Neuron (in vitro differentiated cells): ENCODE results near the gene BTNL9.

Source experiments
- H2AFZ ChIP-seq: one replicate; pipeline ENCODE4 v1.6.1; 2013; ENCODE audit warnings: low read depth, mild to moderate bottlenecking, inconsistent platforms, low read length, moderate library complexity
- H3K27me3 ChIP-seq: one replicate; pipeline ENCODE4 v1.6.1; 2013; ENCODE audit warnings: low read length; ENCODE audit not compliant: insufficient read depth
- H3K36me3 ChIP-seq: one replicate; pipeline ENCODE4 v1.6.1; 2013; ENCODE audit warnings: low read length; ENCODE audit not compliant: insufficient read depth
- H3K4me1 ChIP-seq: one replicate; pipeline ENCODE4 v1.6.1; 2013; ENCODE audit warnings: low read length; ENCODE audit not compliant: insufficient read depth
- H3K4me3 ChIP-seq: 2 replicates; pipeline ENCODE4 v1.5.1; 2013; ENCODE audit warnings: mild to moderate bottlenecking, low read length, moderate library complexity
- H3K9me3 ChIP-seq: one replicate; pipeline ENCODE4 v1.6.1; 2013; ENCODE audit warnings: low read length

Gene BTNL9

GRCh38 chr5:181035991-181036815 lies 3.9 kb upstream of the BTNL9 start:
- H3K9me3 ChIP-seq, result no peaks in the 10 kb centered on the region
- peaks cover 23% of the 10 kb centered on the region for H3K27me3 ChIP-seq
- no peaks in the 10 kb centered on the region for H3K4me1 ChIP-seq
- no peaks in the 10 kb centered on the region for H3K36me3 ChIP-seq
- no peak overlapping the region for H2AFZ ChIP-seq
- H3K4me3 ChIP-seq, result no peak overlapping the region

GRCh38 chr5:181036816-181037364 lies 3.2 kb upstream of the BTNL9 start:
- no peak overlapping the region for H2AFZ ChIP-seq
- H3K27me3 ChIP-seq, result peaks cover 27% of the 10 kb centered on the region
- no peaks in the 10 kb centered on the region for H3K4me1 ChIP-seq
- H3K4me3 ChIP-seq, result no peak overlapping the region
- no peaks in the 10 kb centered on the region for H3K36me3 ChIP-seq
- H3K9me3 ChIP-seq, result no peaks in the 10 kb centered on the region

GRCh38 chr5:181037365-181037861 lies 2.7 kb upstream of the BTNL9 start:
- no peaks in the 10 kb centered on the region for H3K36me3 ChIP-seq
- peaks cover 32% of the 10 kb centered on the region for H3K27me3 ChIP-seq
- H2AFZ ChIP-seq, result no peak overlapping the region
- H3K9me3 ChIP-seq, result no peaks in the 10 kb centered on the region
- no peak overlapping the region for H3K4me3 ChIP-seq
- no peaks in the 10 kb centered on the region for H3K4me1 ChIP-seq

GRCh38 chr5:181039471-181039870 lies 595 bp upstream of the BTNL9 start:
- Histone ChIP-seq H3K9me3 (no peaks in the 10 kb centered on the region), H3K4me3 (no peak overlapping the region), H3K36me3 (no peaks in the 10 kb centered on the region), H3K27me3 (peaks cover 38% of the 10 kb centered on the region), H2AFZ (no peak overlapping the region), H3K4me1 (no peaks in the 10 kb centered on the region)

- Histone ChIP-seq H2AFZ (no peak overlapping the region), H3K9me3 (no peaks in the 10 kb centered on the region), H3K4me3 (no peak overlapping the region), H3K4me1 (no peaks in the 10 kb centered on the region), H3K27me3 (peaks cover 38% of the 10 kb centered on the region), H3K36me3 (no peaks in the 10 kb centered on the region)
Observed at GRCh38 chr5:181040631-181040945, 522 bp downstream of the BTNL9 start.

GRCh38 chr5:181041043-181041442 lies 977 bp downstream of the BTNL9 start:
- H3K4me3 ChIP-seq, result no peak overlapping the region

GRCh38 chr5:181042036-181042713 lies 2.1 kb downstream of the BTNL9 start:
- Histone ChIP-seq H2AFZ (no peak overlapping the region), H3K9me3 (no peaks in the 10 kb centered on the region), H3K36me3 (no peaks in the 10 kb centered on the region), H3K27me3 (peaks cover 36% of the 10 kb centered on the region), H3K4me1 (no peaks in the 10 kb centered on the region), H3K4me3 (no peak overlapping the region)

More at GRCh38 chr5:181041043-181041442, 977 bp downstream of the BTNL9 start:
- no peaks in the 10 kb centered on the region for H3K9me3 ChIP-seq
- H3K27me3 ChIP-seq, result peaks cover 38% of the 10 kb centered on the region
- H3K36me3 ChIP-seq, result no peaks in the 10 kb centered on the region
- no peaks in the 10 kb centered on the region for H3K4me1 ChIP-seq
- H2AFZ ChIP-seq, result no peak overlapping the region

GRCh38 chr5:181042722-181043121 lies 2.7 kb downstream of the BTNL9 start:
- H2AFZ ChIP-seq, result no peak overlapping the region
- no peaks in the 10 kb centered on the region for H3K36me3 ChIP-seq
- peaks cover 37% of the 10 kb centered on the region for H3K27me3 ChIP-seq

GRCh38 chr5:181043285-181044092 lies 3.4 kb downstream of the BTNL9 start:
- Histone ChIP-seq H3K36me3 (no peaks in the 10 kb centered on the region), H3K27me3 (peaks cover 39% of the 10 kb centered on the region), H3K4me3 (no peak overlapping the region), H2AFZ (no peak overlapping the region), H3K9me3 (no peaks in the 10 kb centered on the region), H3K4me1 (no peaks in the 10 kb centered on the region)

More at GRCh38 chr5:181042722-181043121, 2.7 kb downstream of the BTNL9 start:
- Histone ChIP-seq H3K4me1 (no peaks in the 10 kb centered on the region), H3K9me3 (no peaks in the 10 kb centered on the region), H3K4me3 (no peak overlapping the region)

GRCh38 chr5:181044093-181044599 lies 4.1 kb downstream of the BTNL9 start:
- Histone ChIP-seq H3K27me3 (peaks cover 38% of the 10 kb centered on the region), H3K4me3 (no peak overlapping the region), H3K4me1 (no peaks in the 10 kb centered on the region)

GRCh38 chr5:181044662-181045305 lies 4.7 kb downstream of the BTNL9 start:
- Histone ChIP-seq H3K4me1 (no peaks in the 10 kb centered on the region), H3K9me3 (no peaks in the 10 kb centered on the region), H3K36me3 (no peaks in the 10 kb centered on the region), H3K27me3 (peaks cover 41% of the 10 kb centered on the region), H2AFZ (no peak overlapping the region), H3K4me3 (no peak overlapping the region)

More at GRCh38 chr5:181044093-181044599, 4.1 kb downstream of the BTNL9 start:
- H2AFZ ChIP-seq, result no peak overlapping the region
- H3K9me3 ChIP-seq, result no peaks in the 10 kb centered on the region
- H3K36me3 ChIP-seq, result no peaks in the 10 kb centered on the region

- no peaks in the 10 kb centered on the region for H3K9me3 ChIP-seq
- no peak overlapping the region for H3K4me3 ChIP-seq
- H2AFZ ChIP-seq, result no peak overlapping the region
- H3K4me1 ChIP-seq, result no peaks in the 10 kb centered on the region
- H3K36me3 ChIP-seq, result no peaks in the 10 kb centered on the region
- peaks cover 44% of the 10 kb centered on the region for H3K27me3 ChIP-seq
Observed at GRCh38 chr5:181045316-181045715, 5.2 kb downstream of the BTNL9 start.
